GM21576 (cell line): ENCODE measurements around the gene ELOVL2.
"Not testable (repeated sequence)": the region's sequence is repeated elsewhere in the genome, so short reads cannot be mapped to it uniquely, and the experiment has no call there.

Source experiments
- ATAC-seq: cut with Tn5 transposase; IDR thresholded peaks from one replicate; pipeline ENCODE4 v1.9.1; 2021; ENCODE audit warnings: mild to moderate bottlenecking, moderate library complexity; ENCODE audit not compliant: unreplicated experiment

Gene ELOVL2

DNA sequence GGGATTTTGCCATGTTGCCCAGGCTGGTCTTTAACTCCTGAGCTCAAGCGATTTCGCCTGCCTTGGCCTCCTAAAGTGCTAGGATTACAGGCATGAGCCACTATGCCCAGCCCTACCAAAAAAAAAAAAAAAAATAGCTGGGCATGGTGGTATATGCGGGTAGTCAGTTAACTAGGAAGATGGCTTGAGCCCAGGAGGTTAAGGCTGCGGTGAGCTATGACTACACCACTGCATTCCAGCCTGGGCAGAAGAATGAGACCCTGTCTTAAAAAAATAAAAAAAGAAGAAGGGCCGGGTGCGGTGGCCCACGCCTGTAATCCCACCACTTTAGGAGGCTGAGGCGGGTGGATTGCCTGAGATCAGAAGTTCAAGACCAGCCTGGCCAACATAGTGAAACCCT, 50.2 kb downstream of the ELOVL2 start:
- no peak for ATAC-seq

DNA sequence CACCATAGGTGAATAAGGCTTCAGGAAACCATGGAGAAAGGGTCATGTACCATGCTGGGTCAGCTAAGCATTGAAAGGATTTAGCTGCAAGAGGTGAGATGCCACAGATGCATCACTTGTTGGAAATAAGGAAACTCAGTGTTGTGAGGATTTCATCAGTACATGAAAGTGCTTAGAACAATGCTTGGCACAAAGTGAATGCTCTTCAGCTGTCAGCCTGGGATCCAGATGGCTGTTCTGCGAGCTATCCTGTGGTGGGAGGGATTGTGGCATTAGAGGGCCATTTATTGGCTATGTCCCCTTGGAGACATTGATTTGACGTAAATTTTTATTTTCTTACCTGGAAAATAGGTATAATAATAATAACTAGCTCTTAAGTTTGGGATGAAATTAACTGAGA, 53.0 kb downstream of the ELOVL2 start:
- no peak for ATAC-seq

GRCh38 chr6:10989587-10989986, 54.5 kb downstream of the ELOVL2 start:
- no peak for ATAC-seq

GRCh38 chr6:10984959-10985358, 59.1 kb downstream of the ELOVL2 start:
- ATAC-seq, result not testable (repeated sequence)

- no peak for ATAC-seq
Observed at GRCh38 chr6:10981409-10981808, 62.7 kb downstream of the ELOVL2 start.

DNA sequence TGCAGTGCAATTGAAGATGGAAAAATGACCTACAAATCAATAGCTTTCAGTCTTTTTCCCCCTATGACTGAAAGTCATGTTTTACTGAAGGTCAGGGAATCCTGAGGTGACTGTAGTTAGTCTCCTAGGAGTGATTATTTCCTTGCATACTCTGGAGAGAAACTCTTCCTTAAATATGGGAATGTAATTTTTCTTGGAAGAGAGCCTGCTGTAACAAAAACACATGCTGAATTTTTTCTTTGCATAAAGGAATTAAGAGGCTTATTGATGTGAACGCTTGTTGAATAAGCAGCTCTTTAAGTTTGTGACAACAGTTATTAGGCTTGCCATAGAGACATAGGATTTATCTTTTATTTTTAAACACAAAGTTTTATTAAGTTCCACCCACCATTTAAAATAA, 64.5 kb downstream of the ELOVL2 start:
- ATAC-seq, result no peak

DNA sequence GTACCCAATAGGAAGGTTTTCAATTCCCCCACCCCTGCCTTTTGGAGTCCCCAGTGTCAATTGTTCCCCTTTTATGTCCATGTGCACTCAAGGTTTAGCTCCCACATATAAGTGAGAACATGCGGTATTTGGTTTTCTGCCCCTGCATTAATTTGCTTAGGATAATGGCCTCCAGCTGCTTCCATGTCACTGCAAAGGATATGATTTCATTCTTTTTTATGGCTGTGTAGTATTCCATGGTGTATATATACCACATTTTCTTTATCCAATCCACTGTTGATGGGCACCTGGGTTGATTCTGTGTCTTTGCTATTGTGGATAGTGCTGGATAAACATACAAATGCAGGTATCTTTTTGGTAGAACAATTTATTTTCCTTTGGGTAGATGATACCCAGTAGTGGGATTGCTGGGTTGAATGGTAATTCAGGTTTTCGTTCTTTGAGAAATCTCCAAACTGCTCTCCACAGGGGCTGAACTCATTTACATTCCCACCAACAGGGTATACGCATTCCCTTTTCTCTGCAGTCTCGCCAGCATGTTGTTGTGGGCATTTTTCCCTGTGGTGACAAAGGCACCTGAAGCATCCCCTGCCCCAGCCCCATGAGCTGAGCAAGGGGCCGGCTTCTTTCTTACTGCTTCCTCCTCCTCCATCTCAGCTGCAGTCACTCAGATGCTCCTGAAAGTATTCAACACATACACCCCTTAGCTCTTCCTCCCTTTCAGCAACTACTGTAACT, 66.7 kb downstream of the ELOVL2 start:
- no peak for ATAC-seq

DNA sequence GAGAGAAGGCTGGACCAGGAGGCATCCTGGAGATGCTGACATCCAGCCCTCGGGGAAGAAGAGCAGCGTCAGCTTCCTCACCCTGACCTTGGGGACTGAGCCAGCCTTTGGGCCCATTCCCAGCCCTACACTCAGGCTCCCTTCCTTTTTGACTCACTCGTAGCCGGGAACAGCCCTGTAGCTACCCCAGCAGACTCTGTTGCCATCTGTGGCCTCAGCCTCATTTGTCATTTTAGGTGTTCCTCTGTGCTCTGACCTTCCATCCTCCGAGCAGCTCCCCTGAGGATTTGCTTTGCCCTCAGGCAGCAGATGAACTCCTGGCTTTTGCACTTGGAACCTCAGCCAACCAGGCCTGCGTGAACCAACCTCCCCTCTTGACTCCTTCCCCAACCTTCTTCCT, 67.5 kb downstream of the ELOVL2 start:
- ATAC-seq, result no peak

DNA sequence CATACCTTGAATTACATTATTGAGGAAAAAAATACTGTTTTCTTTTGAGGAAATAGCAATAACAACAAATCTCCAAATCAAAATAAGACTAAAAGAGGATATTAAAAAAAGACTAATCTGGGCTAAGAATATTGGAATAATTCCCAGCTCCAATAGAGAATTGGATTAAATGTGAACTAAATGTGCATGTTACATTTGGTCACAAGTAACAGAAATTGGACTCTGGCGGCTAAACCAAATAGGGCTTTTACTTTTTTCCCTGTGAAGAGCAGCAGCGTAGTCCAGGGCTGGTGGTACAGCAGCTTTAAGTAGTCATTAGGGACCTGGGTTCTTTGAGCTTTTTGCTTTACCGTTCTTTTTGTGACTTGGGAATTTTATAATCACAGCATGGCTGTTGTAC, 71.9 kb downstream of the ELOVL2 start:
- no peak for ATAC-seq

- ATAC-seq, result no peak
Observed at GRCh38 chr6:10970731-10971130, 73.4 kb downstream of the ELOVL2 start.

GRCh38 chr6:10968776-10969175, 75.3 kb downstream of the ELOVL2 start:
- no peak for ATAC-seq

DNA sequence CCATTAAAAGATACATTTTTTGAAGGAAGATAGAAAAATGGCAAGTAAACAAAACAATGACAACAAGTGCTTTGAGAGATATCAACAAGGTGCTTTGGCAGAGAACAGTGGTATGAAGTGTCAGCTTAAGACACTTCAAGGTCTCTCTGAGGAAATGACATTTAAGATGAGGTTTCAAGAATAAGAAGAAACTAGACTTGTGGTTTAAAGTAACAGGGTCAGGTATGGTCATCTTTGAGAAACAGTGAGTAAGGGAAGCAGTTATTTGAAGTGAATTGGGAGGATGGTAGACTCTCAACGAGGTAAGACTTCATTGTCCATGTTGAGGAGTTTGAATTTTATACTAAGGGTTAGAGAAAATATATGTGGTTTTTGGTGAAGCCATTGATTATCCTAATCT, 79.4 kb downstream of the ELOVL2 start:
- peak; percentile 93 for ATAC-seq

- ATAC-seq, result no peak
Observed at GRCh38 chr6:10963113-10963512, 81.0 kb downstream of the ELOVL2 start.

DNA sequence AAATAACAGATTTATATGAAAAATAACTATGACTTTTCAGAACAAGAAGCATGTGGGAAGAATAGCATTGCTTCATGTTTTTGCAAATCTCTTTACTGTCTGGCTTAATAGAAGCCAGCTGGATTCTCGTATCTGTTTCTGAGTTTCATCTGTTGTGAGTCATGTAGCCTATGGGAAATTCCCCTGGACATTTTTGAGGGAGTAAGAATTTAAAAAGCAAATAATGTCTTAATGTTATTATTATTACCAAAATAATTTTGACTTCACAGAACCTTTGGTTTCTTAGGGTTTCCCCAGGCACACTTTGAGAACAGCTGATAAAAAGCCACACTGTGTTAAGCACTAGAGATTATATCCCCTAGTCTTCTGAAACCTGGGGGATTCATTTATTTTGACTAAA, 81.4 kb downstream of the ELOVL2 start:
- ATAC-seq, result no peak

DNA sequence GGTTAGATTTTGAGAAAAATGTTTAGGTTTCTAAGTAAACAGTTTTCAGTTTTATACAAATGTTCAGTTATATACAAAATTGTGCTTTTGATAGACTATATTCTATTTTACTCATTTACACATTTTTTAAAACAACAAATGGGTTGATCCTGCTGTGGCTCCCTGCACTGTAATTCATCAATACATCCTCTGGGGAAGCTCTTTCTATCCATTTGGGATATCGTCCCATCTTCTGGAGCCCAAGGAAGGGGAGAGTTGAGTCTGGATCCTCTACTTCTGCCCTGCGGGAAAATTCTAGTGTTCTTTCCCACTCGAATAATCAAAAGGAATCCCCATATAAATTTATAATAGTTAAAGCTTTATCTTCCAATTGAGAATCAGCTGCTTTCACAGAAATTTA, 82.3 kb downstream of the ELOVL2 start:
- no peak for ATAC-seq

DNA sequence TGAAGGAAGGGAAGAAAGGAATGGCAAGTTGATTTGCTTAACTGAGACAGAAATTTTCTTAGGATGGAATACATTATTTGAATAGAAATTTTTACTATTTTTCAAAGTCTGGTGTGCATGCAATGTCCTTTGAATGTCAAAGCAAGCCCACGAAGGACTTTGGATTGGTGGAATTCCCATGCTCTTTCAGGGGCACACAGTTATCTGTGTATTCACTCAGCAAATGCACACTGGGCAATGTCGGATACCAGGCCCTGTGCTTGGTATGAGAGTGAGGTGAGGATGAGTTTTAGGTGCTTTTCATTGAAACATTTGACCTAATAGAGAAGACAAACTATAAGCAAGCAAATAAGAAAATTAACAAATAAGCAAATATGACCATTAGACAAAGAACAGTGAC, 83.9 kb downstream of the ELOVL2 start:
- no peak for ATAC-seq

DNA sequence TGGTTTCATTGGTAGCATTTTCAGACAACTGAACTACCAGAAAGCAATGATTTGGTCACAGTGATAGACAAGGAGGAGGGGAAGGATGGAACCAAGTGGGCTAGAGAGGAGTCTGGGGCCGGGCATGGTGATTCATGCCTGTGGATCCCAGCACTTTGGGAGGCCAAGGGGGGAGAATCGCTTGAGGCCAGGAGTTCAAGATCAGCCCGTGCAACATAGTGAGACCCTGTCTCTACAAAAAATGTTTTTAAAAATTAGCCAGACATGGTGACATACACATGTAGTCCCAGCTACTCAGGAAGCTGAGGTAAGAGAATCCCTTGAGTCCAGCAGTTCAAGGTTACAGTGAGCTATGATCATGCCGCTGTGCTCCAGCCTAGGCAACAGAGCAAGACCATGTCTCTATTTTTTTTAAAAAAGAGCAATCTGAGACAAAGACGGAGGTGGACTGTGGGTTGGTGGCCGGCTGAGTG, 86.7 kb downstream of the ELOVL2 start:
- no peak for ATAC-seq

GRCh38 chr6:10956776-10957175, 87.3 kb downstream of the ELOVL2 start:
- ATAC-seq, result no peak

GRCh38 chr6:10954590-10955010, 89.5 kb downstream of the ELOVL2 start:
- ATAC-seq, result peak; percentile 77

DNA sequence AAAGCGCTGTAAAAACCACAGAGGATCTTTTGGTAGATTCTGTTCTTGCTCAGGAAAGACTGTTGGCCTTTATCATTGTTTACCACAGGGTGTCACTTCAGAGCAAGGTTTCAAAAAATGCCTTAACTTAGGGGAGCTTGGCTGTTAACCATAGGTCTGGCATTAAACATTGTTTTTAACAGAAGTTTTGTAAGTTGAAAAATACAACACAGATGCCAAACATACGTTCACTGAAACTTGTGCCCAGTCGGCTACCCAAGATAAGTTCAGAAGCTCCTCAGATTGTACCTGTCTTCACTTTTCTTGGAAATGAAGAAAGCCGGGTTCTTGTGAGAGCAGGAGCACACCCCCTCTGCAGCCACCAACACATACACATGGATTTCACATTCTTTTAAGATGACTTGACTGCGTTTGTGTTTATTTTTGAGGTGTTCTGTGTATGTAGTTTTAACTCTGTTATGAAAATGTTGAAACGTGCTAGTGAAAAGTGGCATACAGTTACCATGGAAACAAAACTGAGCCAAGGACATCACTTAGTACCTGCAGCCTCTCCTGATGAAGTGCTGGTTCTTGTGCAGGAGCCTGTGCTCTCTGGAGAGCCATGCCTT, 92.3 kb downstream of the ELOVL2 start:
- peak; percentile 46 for ATAC-seq

DNA sequence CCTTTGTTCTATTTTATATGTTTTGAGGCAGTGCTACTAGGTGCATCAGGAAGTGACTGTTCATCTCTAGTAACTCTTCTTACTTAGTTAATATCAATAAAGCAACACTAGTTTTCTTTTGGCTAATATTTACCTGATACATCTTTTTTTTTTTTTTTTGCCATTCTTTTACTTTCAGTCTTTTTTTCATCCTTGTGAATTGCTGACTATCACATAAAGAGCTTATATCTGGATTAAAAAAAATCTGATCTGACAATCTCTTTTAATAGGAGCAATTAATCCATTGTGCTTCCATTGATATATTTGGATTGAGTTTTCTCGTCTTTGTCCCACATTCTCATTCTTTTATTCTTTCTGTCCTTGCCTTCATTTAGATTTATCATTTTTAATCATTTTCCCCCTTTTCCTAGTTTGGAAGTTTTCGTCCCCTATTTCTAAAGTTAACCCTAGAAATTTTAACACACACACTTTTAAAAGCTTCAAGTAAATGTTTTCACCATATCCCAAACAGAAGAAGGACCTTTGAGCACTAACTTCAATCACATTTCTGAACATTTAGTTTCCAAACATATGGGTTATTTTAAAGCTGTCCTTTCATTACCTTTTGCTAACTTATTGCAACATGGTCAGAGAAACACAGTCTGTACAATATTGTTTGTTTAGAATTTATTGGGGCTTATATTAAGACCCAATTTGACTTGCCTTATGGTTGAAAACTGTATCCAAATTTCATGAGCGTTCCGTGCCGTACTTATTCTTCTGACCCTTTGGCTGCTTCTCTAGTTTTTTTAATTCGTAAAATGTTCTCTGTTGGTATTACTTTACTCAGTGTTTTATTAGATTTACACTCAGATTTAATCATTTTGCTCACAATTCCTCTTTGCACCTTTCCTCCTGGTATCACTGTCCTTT, 94.3 kb downstream of the ELOVL2 start:
- no peak for ATAC-seq

GRCh38 chr6:10947966-10948365, 96.1 kb downstream of the ELOVL2 start:
- ATAC-seq, result no peak
